HG02571 (cell line): ENCODE results near the gene FGF11.
"Not testable (repeated sequence)": the region's sequence is repeated elsewhere in the genome, so short reads cannot be mapped to it uniquely, and the experiment has no call there.

Experiments
- ATAC-seq: cut with Tn5 transposase; IDR thresholded peaks from one replicate; pipeline ENCODE4 v1.9.1; 2021; ENCODE audit warnings: mild to moderate bottlenecking, moderate library complexity; ENCODE audit not compliant: unreplicated experiment

Gene FGF11

GRCh38 chr17:7460850-7461660 is 21.7 kb downstream of the FGF11 start:
- no peak for ATAC-seq

- ATAC-seq = no peak
Measured at GRCh38 chr17:7462474-7463371, 23.4 kb downstream of the FGF11 start.

- no peak for ATAC-seq
Measured at GRCh38 chr17:7463372-7463846, 24.1 kb downstream of the FGF11 start.

GRCh38 chr17:7464081-7464480 is 24.8 kb downstream of the FGF11 start:
- ATAC-seq = no peak

GRCh38 chr17:7465597-7466275 is 26.4 kb downstream of the FGF11 start:
- ATAC-seq = no peak

- ATAC-seq = no peak
Measured at GRCh38 chr17:7466318-7466638, 27.0 kb downstream of the FGF11 start.

- ATAC-seq = no peak
Measured at GRCh38 chr17:7466639-7467341, 27.5 kb downstream of the FGF11 start.

- no peak for ATAC-seq
Measured at GRCh38 chr17:7467498-7467897, 28.2 kb downstream of the FGF11 start.

GRCh38 chr17:7468290-7468689 is 29.0 kb downstream of the FGF11 start:
- ATAC-seq = no peak

GRCh38 chr17:7468804-7469389 is 29.6 kb downstream of the FGF11 start:
- ATAC-seq = no peak

GRCh38 chr17:7469843-7470242 is 30.5 kb downstream of the FGF11 start:
- ATAC-seq = not testable (repeated sequence)

GRCh38 chr17:7470457-7470973 is 31.2 kb downstream of the FGF11 start:
- not testable (repeated sequence) for ATAC-seq

- ATAC-seq = no peak
Measured at GRCh38 chr17:7471729-7472128, 32.4 kb downstream of the FGF11 start.

GRCh38 chr17:7474767-7475166 is 35.5 kb downstream of the FGF11 start:
- ATAC-seq = not testable (repeated sequence)

GRCh38 chr17:7475764-7476422 is 36.6 kb downstream of the FGF11 start:
- no peak for ATAC-seq

GRCh38 chr17:7476494-7476893 is 37.2 kb downstream of the FGF11 start:
- ATAC-seq = no peak

- ATAC-seq = no peak
Measured at GRCh38 chr17:7476951-7477350, 37.6 kb downstream of the FGF11 start.

- ATAC-seq = no peak
Measured at GRCh38 chr17:7477392-7478275, 38.3 kb downstream of the FGF11 start.
